Caco-2 (cell line): ENCODE data around the gene ATXN7L3. TPM values are rescaled to one million over a fixed set of nuclear protein-coding genes. Genes with fewer than 3 reads are reported as not detected.
A peak's percentile ranks its signal among the peaks of the same experiment; 100 is the strongest.

Experiments
- BruUV-seq: library from RNA; stranded (reverse); fragments of 400-500 nt; replicated peaks from 2 replicates; lab custom pipeline; 2021; lab: Mats Ljungman, UMichigan
- CTCF ChIA-PET: fragments of 300-600 bp; sonication (Branson Sonifier 250); formaldehyde crosslinking; loops from one replicate; lab custom pipeline; 2022; ENCODE audit warnings: antibody characterized with exemption; lab: Charles Lee
- POLR2A ChIA-PET: fragments of 300-600 bp; sonication (Branson Sonifier 250); formaldehyde crosslinking; loops from one replicate; lab custom pipeline; 2022; ENCODE audit warnings: antibody characterized with exemption; lab: Charles Lee
- DNase-seq, 2 experiments: peaks; one replicate each; pipeline versions ENCODE4 v3.0.0 to v3.0.0-alpha.2; 2020 to 2022
- H3K27me3 ChIP-seq: replicated peaks from 2 replicates; pipeline ENCODE4 v1.6.0; 2011; ENCODE audit warnings: low read length; ENCODE audit not compliant: control insufficient read depth, insufficient read depth
- H3K36me3 ChIP-seq: 2 replicates; pipeline ENCODE4 v1.5.1; 2011; ENCODE audit warnings: low read length; ENCODE audit not compliant: control insufficient read depth, insufficient read depth
- H3K4me1 ChIP-seq: fragments of 250-450 bp; sonication (Bioruptor Pico); 2 replicates; pipeline ENCODE4 v1.5.1; 2020; ENCODE audit warnings: mild to moderate bottlenecking
- H3K4me3 ChIP-seq: 2 replicates; pipeline ENCODE4 v1.5.1; 2011; ENCODE audit warnings: low read depth, mild to moderate bottlenecking, control low read depth, low read length
- H3K9me3 ChIP-seq: fragments of 250-450 bp; sonication (Bioruptor Pico); 2 replicates; pipeline ENCODE4 v1.5.1; 2020; ENCODE audit warnings: mild to moderate bottlenecking, moderate library complexity
- H3K27ac Mint-ChIP-seq: one replicate; pipeline ENCODE4 v1.8.0; 2022; ENCODE audit warnings: mixed read lengths; ENCODE audit not compliant: unreplicated experiment
- H3K27me3 Mint-ChIP-seq: one replicate; pipeline ENCODE4 v1.8.0; 2022; ENCODE audit warnings: mixed read lengths; ENCODE audit not compliant: insufficient read depth, unreplicated experiment
- H3K36me3 Mint-ChIP-seq: one replicate; pipeline ENCODE4 v1.8.0; 2022; ENCODE audit warnings: mild to moderate bottlenecking, mixed read lengths; ENCODE audit not compliant: insufficient read depth, unreplicated experiment
- H3K4me1 Mint-ChIP-seq: one replicate; pipeline ENCODE4 v1.8.0; 2022; ENCODE audit warnings: low read depth, mixed read lengths; ENCODE audit not compliant: unreplicated experiment
- H3K4me3 Mint-ChIP-seq: one replicate; pipeline ENCODE4 v1.8.0; 2022; ENCODE audit warnings: mild to moderate bottlenecking, moderate library complexity, mixed read lengths; ENCODE audit not compliant: unreplicated experiment
- H3K9me3 Mint-ChIP-seq: one replicate; pipeline ENCODE4 v1.8.0; 2022; ENCODE audit warnings: mixed read lengths; ENCODE audit not compliant: unreplicated experiment
- intact Hi-C: fragments of 100-400 bp; cut with micrococcal nuclease; formaldehyde crosslinking; loops from one replicate; pipeline ENCODE4 v1.10.0; 2022; ENCODE audit not compliant: unreplicated experiment
- total RNA-seq: library from RNA; stranded (reverse); gene quantifications from 2 replicates; pipeline ENCODE4 v1.2.3, GENCODE V29; 2022
- TF ChIP-seq, protein P1 (sequence below), 2 experiments: fragments of 200-600 bp in 1 of 2; IDR thresholded peaks; 1 replicate in 1 of 2; 2 replicates in 1 of 2; pipeline versions ENCODE4 v1.5.1 to v1.8.0; 2011 to 2022; ENCODE audit warnings: antibody characterized with exemption in 1 of 2, control low read depth in 1 of 2, inconsistent platforms in 1 of 2, low read depth in 1 of 2, low read length in 1 of 2, mild to moderate bottlenecking in 1 of 2, moderate library complexity in 1 of 2; ENCODE audit not compliant: insufficient read depth in 1 of 2, severe bottlenecking in 1 of 2, unreplicated experiment in 1 of 2

Gene ATXN7L3
- total RNA-seq, 1 experiment from 2014 or later: 92.0 TPM

DNA sequence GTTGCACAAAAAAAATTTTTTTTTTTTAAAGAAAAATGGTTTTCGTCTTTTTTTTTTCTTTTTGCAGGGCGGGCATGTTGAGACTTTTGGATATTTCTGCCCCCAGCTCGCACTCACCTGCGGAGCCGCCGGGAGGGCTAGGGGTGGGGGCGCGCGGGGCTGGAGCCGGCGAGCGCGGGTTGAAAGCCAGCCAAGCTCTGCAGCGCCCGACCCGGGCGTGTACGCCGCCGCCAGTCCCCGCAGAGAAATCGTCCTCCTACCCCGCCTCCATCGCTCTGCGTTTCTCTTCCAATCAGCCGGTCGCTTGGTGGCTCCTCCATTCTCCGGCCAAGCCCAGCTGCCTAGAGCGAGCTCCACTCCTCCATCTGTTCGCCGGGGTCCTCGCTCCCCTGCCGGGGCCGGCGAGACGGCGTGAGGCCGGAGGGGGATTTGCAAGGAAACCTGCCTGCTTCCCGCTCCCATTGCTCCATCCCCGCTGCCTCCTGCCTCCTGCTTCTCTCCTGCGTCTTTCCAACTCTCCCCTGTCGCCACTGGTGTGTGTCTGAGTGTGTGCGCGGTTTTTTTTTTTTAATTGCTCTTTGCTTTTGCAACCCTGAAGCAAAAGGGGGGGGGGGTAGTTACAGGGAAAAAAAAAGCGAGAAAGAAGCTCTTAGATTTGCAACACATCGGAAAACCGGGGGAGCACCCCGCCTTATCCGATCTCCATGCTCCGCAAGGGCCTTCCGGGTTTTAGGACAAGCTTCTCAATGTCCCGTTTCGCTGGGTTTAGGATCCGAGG lies 21.6 kb upstream of the ATXN7L3 start:
- ChIA-PET CTCF (interaction anchor here (0.6 to 1.9 kb wide), 9 partner anchors 12 to 653 kb away, joined by 3 to 13 read pairs (median 5); no protein-coding TSS in a partner anchor), POLR2A (interaction anchor here (0.6 to 2.6 kb wide), 10 partner anchors 21 to 854 kb away, joined by 3 to 9 read pairs (median 5); partner anchors contain the start of genes ATXN7L3, RUNDC3A and TMUB2)
- intact Hi-C loops: loop anchor here (5.0 kb wide), 1 partner anchor 86 kb away; the partner anchor contains the start of gene RUNDC3A
- DNase-seq: peak; percentile 76 to 77
- Mint-ChIP-seq H3K9me3 (no peaks in the 10 kb centered on the region), H3K4me3 (peak overlapping the region; percentile 97), H3K36me3 (peaks cover 28% of the 10 kb centered on the region), H3K27me3 (no peaks in the 10 kb centered on the region), H3K27ac (peak overlapping the region; percentile 69), H3K4me1 (peaks cover 7% of the 10 kb centered on the region)
- no peaks in the 10 kb centered on the region for H3K27me3 ChIP-seq
- peaks cover 9% of the 10 kb centered on the region for H3K4me1 ChIP-seq
- H3K36me3 ChIP-seq: no peaks in the 10 kb centered on the region
- H3K9me3 ChIP-seq: no peaks in the 10 kb centered on the region
- H3K4me3 ChIP-seq: peak overlapping the region; percentile 98
- TF ChIP-seq, protein P1, sequence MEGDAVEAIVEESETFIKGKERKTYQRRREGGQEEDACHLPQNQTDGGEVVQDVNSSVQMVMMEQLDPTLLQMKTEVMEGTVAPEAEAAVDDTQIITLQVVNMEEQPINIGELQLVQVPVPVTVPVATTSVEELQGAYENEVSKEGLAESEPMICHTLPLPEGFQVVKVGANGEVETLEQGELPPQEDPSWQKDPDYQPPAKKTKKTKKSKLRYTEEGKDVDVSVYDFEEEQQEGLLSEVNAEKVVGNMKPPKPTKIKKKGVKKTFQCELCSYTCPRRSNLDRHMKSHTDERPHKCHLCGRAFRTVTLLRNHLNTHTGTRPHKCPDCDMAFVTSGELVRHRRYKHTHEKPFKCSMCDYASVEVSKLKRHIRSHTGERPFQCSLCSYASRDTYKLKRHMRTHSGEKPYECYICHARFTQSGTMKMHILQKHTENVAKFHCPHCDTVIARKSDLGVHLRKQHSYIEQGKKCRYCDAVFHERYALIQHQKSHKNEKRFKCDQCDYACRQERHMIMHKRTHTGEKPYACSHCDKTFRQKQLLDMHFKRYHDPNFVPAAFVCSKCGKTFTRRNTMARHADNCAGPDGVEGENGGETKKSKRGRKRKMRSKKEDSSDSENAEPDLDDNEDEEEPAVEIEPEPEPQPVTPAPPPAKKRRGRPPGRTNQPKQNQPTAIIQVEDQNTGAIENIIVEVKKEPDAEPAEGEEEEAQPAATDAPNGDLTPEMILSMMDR (IDR thresholded peaks at IDR 0.05; ENCODE audit: insufficient read depth in 1 of 2, low read depth in 1 of 2, low read length in 1 of 2, severe bottlenecking in 1 of 2, unreplicated experiment in 1 of 2): no peak
- BruUV-seq: TSS peak; percentile 18

DNA sequence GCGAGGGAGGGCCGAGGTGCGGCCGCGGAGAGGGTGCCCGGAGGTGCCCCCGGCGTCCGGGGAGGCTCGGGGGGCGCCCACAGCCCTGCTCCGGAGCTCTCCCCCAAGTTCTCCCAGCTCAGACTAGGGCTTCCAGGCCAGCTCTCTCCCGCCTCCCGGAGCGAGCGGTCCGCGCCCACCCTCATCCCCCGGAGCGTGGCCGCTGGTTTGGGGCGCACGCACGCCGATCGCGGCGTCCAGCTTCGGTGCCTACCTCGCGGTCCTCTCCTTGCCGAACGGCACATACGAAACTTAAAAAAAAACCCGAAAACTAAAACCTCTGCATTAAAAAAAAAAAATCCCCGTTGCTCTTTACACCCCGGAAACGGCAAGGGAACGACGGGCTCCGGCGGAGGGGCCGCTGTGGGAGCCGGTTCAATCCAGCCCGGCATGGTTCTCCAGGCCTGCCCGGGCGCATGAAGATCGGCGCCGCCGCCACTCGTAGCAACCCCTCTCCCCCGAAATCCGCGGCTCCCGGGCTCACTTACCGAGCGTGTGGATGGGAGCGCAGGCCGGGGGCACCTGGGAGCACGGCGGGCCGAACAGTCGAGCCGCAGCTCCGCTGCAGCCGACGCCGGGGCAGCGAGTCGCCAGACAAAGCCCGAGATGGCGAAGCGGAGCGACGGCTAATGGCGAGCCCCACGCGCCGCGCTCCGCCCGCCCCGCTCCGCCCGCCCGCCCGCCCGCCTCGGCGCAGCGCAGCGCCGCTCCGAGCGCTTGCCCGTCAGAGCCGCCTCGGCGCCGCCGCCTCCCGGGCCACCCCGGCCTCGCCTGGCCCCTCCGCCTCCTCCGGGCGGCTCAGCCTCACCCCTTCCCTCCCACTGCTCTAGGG lies 20.8 kb upstream of the ATXN7L3 start:
- Mint-ChIP-seq H3K4me3 (peak overlapping the region; percentile 97), H3K27ac (peak overlapping the region; percentile 69), H3K36me3 (peaks cover 36% of the 10 kb centered on the region), H3K27me3 (no peaks in the 10 kb centered on the region), H3K9me3 (no peaks in the 10 kb centered on the region), H3K4me1 (peaks cover 7% of the 10 kb centered on the region)
- H3K4me1 ChIP-seq: peaks cover 9% of the 10 kb centered on the region
- DNase-seq: peak in 1 of 2 experiments; percentile 61
- H3K27me3 ChIP-seq: no peaks in the 10 kb centered on the region
- H3K9me3 ChIP-seq: no peaks in the 10 kb centered on the region
- POLR2A ChIA-PET: interaction anchor here (0.6 to 2.6 kb wide), 4 partner anchors 11 to 323 kb away, joined by 3 to 9 read pairs (median 4); partner anchors contain the start of gene TMUB2
- intact Hi-C loops: loop anchor here (5.0 kb wide), 1 partner anchor 87 kb away; the partner anchor contains the start of gene RUNDC3A
- no TSS peak for BruUV-seq
- CTCF ChIA-PET: interaction anchor here (1.3 to 1.9 kb wide), 5 partner anchors 11 to 125 kb away, joined by 4 to 7 read pairs (median 5); no protein-coding TSS in a partner anchor
- H3K4me3 ChIP-seq: peak overlapping the region; percentile 98
- peaks cover 4% of the 10 kb centered on the region for H3K36me3 ChIP-seq
- TF ChIP-seq, protein P1 (IDR thresholded peaks at IDR 0.05; ENCODE audit: insufficient read depth in 1 of 2, low read depth in 1 of 2, low read length in 1 of 2, severe bottlenecking in 1 of 2, unreplicated experiment in 1 of 2): no peak
